CD8-positive, alpha-beta memory T cell (primary cell): ENCODE measurements around the gene SPDYE1. TPM values are rescaled to one million over a fixed set of nuclear protein-coding genes. Genes with fewer than 3 reads are reported as not detected.
"Not testable (repeated sequence)": the region's sequence is repeated elsewhere in the genome, so short reads cannot be mapped to it uniquely, and the experiment has no call there.

Source experiments
- CTCF ChIA-PET: fragments of 350-600 bp; sonication (Branson Sonifier 250); formaldehyde crosslinking; loops from one replicate; lab custom pipeline; 2021; ENCODE audit warnings: antibody characterized with exemption; lab: Charles Lee
- POLR2A ChIA-PET: fragments of 350-600 bp; sonication (Branson Sonifier 250); formaldehyde crosslinking; loops from one replicate; lab custom pipeline; 2021; ENCODE audit warnings: antibody characterized with exemption; lab: Charles Lee
- DNase-seq, 5 donors: peaks; one replicate each; pipeline versions ENCODE4 v3.0.0 to v3.0.0-alpha.2; 2020 to 2022; ENCODE audit warnings: mixed read lengths in 1 of 5
- H3K27ac ChIP-seq: one replicate; pipeline ENCODE4 v1.7.0; 2013; ENCODE audit warnings: low read depth, mild to moderate bottlenecking, low read length, moderate library complexity
- H3K27me3 ChIP-seq: 2 replicates; pipeline ENCODE4 v1.7.0; 2013; ENCODE audit warnings: low read length, mild to moderate bottlenecking; ENCODE audit not compliant: insufficient read depth, poor library complexity, severe bottlenecking
- H3K36me3 ChIP-seq: 2 replicates; pipeline ENCODE4 v1.7.0; 2013; ENCODE audit warnings: mild to moderate bottlenecking, low read length, moderate library complexity; ENCODE audit not compliant: insufficient read depth
- H3K4me1 ChIP-seq: 2 replicates; pipeline ENCODE4 v1.7.0; 2013; ENCODE audit warnings: mild to moderate bottlenecking, low read length, moderate library complexity; ENCODE audit not compliant: insufficient read depth
- H3K4me3 ChIP-seq: 2 replicates; pipeline ENCODE4 v1.7.0; 2013; ENCODE audit warnings: mild to moderate bottlenecking, low read length
- H3K9me3 ChIP-seq: 2 replicates; pipeline ENCODE4 v1.7.0; 2013; ENCODE audit warnings: mild to moderate bottlenecking, low read length
- H3K27ac Mint-ChIP-seq, 8 donors: one replicate each; pipeline ENCODE4 v1.8.0; 2020 to 2021; ENCODE audit warnings: mixed read lengths in 8 of 8, mild to moderate bottlenecking in 6 of 8, inconsistent platforms in 3 of 8, moderate library complexity in 3 of 8
- H3K27me3 Mint-ChIP-seq, 2 donors: one replicate each; pipeline ENCODE4 v1.8.0; 2020 to 2021; ENCODE audit warnings: mixed read lengths in 2 of 2, mild to moderate bottlenecking in 1 of 2, moderate library complexity in 1 of 2
- H3K36me3 Mint-ChIP-seq, 3 donors: one replicate each; pipeline ENCODE4 v1.8.0; 2020 to 2021; ENCODE audit warnings: mixed read lengths in 3 of 3, inconsistent platforms in 1 of 3, mild to moderate bottlenecking in 1 of 3
- H3K4me1 Mint-ChIP-seq, 3 donors: one replicate each; pipeline ENCODE4 v1.8.0; 2020 to 2021; ENCODE audit warnings: mixed read lengths in 3 of 3, inconsistent platforms in 1 of 3, mild to moderate bottlenecking in 1 of 3
- H3K4me3 Mint-ChIP-seq, 7 donors: one replicate each; pipeline ENCODE4 v1.8.0; 2020 to 2021; ENCODE audit warnings: mixed read lengths in 7 of 7, mild to moderate bottlenecking in 6 of 7, moderate library complexity in 4 of 7, inconsistent platforms in 2 of 7
- H3K9me3 Mint-ChIP-seq, 5 donors: one replicate each; pipeline ENCODE4 v1.8.0; 2020 to 2022; ENCODE audit warnings: mixed read lengths in 5 of 5, mild to moderate bottlenecking in 3 of 5, moderate library complexity in 2 of 5, inconsistent platforms in 1 of 5
- polyA plus RNA-seq: library from polyadenylated mRNA; unstranded; fragments of 300-500 nt; fragmentation: Illumina TruSeq; gene quantifications from one replicate; pipeline ENCODE4 v1.2.3, GENCODE V29; 2021
- total RNA-seq, 2 experiments: library from RNA; stranded (reverse); gene quantifications; one replicate each; pipeline ENCODE4 v1.2.3, GENCODE V29; 2021

Gene SPDYE1
- total and polyA plus RNA-seq, 3 experiments from 2014 or later, result 0.25 TPM; not detected in 2

DNA sequence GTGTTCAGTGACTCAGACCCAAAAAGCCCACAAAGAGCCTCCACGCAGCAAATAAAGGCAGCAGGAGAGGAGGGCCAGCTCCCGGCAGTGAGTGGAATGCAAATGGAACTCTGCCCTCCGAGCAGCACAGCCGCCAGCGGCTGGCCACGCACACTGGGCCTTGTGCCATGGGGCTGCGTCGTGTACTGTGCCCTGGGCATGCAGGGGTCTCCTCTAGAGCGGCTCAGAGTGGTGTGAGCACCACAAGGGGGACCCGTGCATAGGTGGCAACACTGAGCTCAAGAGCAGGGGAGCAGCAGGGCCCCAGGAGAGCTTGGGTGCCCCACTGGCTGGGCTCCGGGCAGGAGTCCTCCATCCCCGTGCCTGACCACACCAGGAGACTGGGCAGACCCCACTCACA lies 17.4 kb downstream of the SPDYE1 start:
- H3K4me1 Mint-ChIP-seq, result peaks cover 7 to 16% (median 8%) of the 10 kb centered on the region in 3 donors
- peak overlapping the region in 1 of 7 donors; percentile 72 for H3K4me3 Mint-ChIP-seq
- H3K36me3 ChIP-seq, DNase-seq, POLR2A ChIA-PET, H3K27me3 ChIP-seq, H3K9me3 ChIP-seq, H3K4me3 ChIP-seq, H3K9me3 Mint-ChIP-seq, H3K27me3 Mint-ChIP-seq, H3K27ac ChIP-seq, H3K4me1 ChIP-seq, CTCF ChIA-PET: not testable (repeated sequence)
- peak overlapping the region in 1 of 8 donors; percentile 79 for H3K27ac Mint-ChIP-seq
- H3K36me3 Mint-ChIP-seq, result peaks cover 0 to 24% (median 0%) of the 10 kb centered on the region in 3 donors

DNA sequence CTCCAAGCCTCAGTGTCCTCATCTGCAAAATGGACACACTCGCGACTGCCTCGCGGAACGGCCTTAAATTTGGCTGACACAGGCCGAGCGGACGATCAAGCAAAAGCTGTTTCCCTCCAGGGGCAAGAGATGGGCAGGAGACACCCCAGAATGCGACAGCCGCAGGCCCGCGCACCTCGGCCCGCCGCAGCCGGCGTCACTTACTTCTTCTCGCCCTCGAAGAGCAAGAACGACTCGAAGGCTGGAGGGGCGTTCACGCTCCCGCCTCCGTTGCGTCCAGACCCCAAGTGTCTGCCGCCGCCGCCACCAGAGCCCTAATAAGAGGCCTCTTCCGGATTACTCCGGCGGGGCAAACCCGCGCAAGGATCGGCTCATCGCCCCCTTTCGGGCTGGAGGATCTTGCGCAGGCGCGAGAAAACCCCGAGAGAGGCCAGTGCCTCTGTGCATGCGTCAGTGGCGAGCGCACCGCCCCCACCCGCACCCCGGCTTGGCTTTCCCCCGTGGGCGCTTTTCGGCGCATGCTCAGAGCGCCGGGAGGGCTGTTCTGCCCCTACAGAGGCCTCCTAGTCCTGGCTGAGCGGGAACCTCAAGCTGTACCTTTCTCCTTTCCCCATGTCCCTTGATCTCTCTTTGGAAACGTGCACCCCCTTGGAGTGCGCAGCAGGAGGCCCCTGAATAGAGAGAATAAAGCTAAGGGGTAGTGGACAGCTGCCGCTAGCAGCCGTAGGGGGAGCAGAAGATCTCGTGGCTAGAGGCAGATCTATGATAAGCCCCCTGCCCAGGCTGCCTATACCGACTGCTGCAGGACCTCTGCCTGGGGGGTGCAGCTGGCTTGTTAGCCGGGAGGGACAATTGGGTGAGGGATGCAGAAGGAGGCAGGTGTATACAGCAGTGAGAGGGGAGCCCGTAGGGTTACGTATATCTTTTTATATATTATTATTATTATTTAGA lies 21.4 kb downstream of the SPDYE1 start:
- POLR2A ChIA-PET, result interaction anchor here (0.9 kb wide), 1 partner anchor 25 kb away, joined by 4 read pairs; the partner anchor contains the start of gene DBNL

DNA sequence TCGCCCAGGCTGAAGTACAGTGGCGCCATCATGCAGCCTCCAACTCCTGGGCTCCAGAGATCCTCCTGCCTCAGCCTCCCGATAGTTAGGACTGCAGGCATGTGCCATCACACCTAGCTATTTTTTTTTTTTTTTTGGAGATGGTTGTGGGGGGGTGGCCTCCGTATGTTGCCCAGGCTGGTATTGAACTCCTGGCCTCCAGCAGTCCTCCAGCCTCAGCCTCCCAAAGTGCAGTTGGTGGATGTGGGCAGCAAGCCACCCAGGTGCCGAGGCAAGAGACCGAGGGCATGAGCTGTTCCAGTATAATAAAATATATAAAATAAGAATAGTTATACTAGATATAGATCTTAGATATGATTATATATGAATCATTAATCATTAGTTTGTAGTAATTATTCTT lies 22.1 kb downstream of the SPDYE1 start:
- DNase-seq, H3K4me3 Mint-ChIP-seq, H3K4me1 ChIP-seq, H3K9me3 ChIP-seq, H3K27me3 ChIP-seq, H3K27me3 Mint-ChIP-seq, H3K9me3 Mint-ChIP-seq, H3K27ac ChIP-seq, H3K27ac Mint-ChIP-seq, H3K36me3 ChIP-seq, H3K36me3 Mint-ChIP-seq, H3K4me3 ChIP-seq: not testable (repeated sequence)
- ChIA-PET CTCF (interaction anchor here (0.6 to 1.8 kb wide), 9 partner anchors 19 to 546 kb away, joined by 3 to 6 read pairs (median 4); partner anchors contain the start of genes DBNL, POLD2 and YKT6), POLR2A (interaction anchor here (0.9 kb wide), 1 partner anchor 25 kb away, joined by 4 read pairs; the partner anchor contains the start of gene DBNL)
- H3K4me1 Mint-ChIP-seq, result peaks cover 15 to 24% (median 15%) of the 10 kb centered on the region in 3 donors

More for the DNA sequence above, 21.4 kb downstream of the SPDYE1 start:
- not testable (repeated sequence) for H3K9me3 Mint-ChIP-seq, H3K27me3 Mint-ChIP-seq, H3K4me1 ChIP-seq, H3K9me3 ChIP-seq, H3K27me3 ChIP-seq, H3K36me3 ChIP-seq
- Mint-ChIP-seq H3K4me3 (peak overlapping the region; percentile 88 to 98 (median 92)), H3K27ac (peak overlapping the region; percentile 82 to 96 (median 94)), H3K36me3 (peaks cover 0 to 12% (median 0%) of the 10 kb centered on the region in 3 donors), H3K4me1 (peaks cover 15 to 24% (median 15%) of the 10 kb centered on the region in 3 donors)
- peak overlapping the region; percentile 73 for H3K27ac ChIP-seq
- CTCF ChIA-PET, result interaction anchor here (0.6 to 1.8 kb wide), 8 partner anchors 20 to 546 kb away, joined by 3 to 6 read pairs (median 4); partner anchors contain the start of genes DBNL, POLD2 and YKT6
- H3K4me3 ChIP-seq, result peak overlapping the region; percentile 74
- peak; percentile 99 for DNase-seq

DNA sequence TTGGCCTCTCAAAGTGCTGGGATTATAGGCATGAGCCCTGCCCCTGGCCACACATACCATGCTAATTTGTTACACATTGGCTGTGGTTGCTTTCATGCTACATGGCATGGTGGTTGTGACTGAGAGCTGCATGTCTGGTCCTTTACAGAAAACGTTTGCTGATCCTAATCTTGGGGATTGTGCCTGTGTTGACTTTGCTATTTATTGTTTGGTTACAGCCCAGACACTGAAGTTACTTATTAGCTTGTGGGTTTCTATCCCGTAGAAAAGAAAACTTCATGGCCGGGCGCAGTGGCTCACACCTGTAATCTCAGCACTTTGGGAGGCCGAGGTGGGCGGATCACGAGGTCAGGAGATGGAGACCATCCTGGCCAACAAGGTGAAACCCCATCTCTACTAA lies 24.4 kb downstream of the SPDYE1 start:
- H3K4me3 ChIP-seq, H3K4me1 ChIP-seq, H3K4me3 Mint-ChIP-seq, H3K27me3 ChIP-seq, H3K36me3 ChIP-seq, H3K9me3 Mint-ChIP-seq, H3K27me3 Mint-ChIP-seq, CTCF ChIA-PET, H3K9me3 ChIP-seq, DNase-seq, H3K27ac Mint-ChIP-seq, H3K36me3 Mint-ChIP-seq, H3K27ac ChIP-seq, POLR2A ChIA-PET: not testable (repeated sequence)
- H3K4me1 Mint-ChIP-seq, result peaks cover 15 to 22% (median 15%) of the 10 kb centered on the region in 3 donors

DNA sequence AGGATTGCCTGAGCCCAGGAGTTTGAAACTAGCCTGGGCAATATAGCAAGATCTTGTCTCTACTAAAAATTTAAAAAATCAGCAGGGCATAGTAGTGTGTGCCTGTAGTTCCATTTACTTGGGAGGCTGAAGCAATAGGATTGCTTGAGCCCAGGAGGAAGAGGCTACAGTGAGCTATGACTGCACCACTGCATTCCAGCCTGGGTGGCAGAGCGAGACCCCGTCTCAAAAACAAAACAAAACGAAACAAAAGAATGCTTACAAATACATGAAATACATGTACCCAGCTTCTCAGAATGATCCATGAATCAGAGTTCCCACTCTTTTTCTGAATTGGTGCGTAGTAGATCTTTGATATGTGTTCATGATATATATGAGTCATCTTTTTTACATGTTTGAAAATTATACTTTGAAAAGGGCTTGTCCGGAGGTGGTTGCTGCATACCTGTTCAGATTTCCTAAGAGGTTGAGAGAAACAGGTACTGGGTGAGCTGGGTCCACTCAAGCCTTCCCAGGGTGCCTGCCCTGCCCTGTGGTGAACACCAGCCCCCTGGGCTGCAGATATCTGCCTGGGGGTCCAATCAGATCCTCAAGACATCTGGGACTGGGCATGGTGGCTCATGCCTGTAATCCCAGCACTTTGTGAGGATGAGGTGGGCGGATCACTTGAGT lies 25.2 kb downstream of the SPDYE1 start:
- DNase-seq, H3K4me3 Mint-ChIP-seq, H3K27me3 Mint-ChIP-seq, H3K4me1 ChIP-seq, H3K4me3 ChIP-seq, H3K9me3 Mint-ChIP-seq, H3K36me3 Mint-ChIP-seq, CTCF ChIA-PET, H3K27ac ChIP-seq, H3K9me3 ChIP-seq, H3K27me3 ChIP-seq, H3K36me3 ChIP-seq: not testable (repeated sequence)
- peak overlapping the region in 2 of 8 donors; percentile 36 to 41 for H3K27ac Mint-ChIP-seq
- POLR2A ChIA-PET, result interaction anchor here (0.6 kb wide), 1 partner anchor 178 kb away, joined by 3 read pairs; the partner anchor contains the start of gene YKT6
- peaks cover 15 to 18% (median 15%) of the 10 kb centered on the region in 3 donors for H3K4me1 Mint-ChIP-seq

DNA sequence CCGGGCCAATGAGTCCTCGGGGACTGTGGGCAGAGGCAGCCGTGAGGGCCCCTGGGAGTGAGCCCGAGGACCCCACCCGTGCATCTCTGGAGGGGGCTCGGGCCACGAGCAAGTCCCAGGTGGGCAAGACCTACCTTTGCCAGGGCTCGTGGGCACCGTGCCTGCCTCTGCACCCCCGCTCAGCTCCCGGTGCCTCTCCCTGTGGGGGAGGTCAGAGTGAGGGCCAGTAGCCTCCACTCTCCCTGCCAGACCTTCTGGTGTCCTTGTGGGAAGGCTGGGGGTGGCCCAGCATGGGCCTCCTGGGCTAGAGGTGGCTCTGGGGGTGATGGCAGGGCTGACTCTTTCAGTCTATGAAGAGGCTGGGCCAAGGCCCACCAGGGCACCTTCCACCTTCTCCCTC lies 31.7 kb downstream of the SPDYE1 start:
- H3K27ac Mint-ChIP-seq, DNase-seq, H3K27me3 Mint-ChIP-seq, CTCF ChIA-PET, H3K27me3 ChIP-seq, POLR2A ChIA-PET, H3K36me3 ChIP-seq, H3K4me3 Mint-ChIP-seq, H3K27ac ChIP-seq, H3K9me3 Mint-ChIP-seq, H3K4me1 ChIP-seq, H3K9me3 ChIP-seq, H3K4me3 ChIP-seq, H3K4me1 Mint-ChIP-seq, H3K36me3 Mint-ChIP-seq: not testable (repeated sequence)

DNA sequence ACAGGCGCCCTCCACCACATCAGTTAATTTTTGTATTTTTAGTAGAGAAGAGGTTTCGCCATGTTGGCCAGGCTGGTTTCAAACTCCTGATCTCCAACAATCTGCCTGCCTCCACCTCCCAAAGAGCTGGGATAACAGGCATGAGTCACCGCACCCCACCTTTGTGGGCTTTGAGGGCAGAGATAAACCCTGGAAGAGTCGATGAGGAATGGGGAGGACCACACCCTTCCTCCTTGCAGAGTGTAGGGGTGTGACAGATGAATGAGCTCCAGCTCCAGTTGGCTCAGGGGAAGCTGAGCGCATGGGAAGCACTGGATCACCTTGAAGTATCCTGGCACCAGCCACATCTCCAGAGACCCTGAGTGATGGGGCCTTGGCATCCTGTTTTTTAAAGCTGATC lies 32.3 kb downstream of the SPDYE1 start:
- H3K4me3 ChIP-seq, H3K4me3 Mint-ChIP-seq, DNase-seq, H3K4me1 ChIP-seq, H3K27ac ChIP-seq, H3K27me3 ChIP-seq, CTCF ChIA-PET, POLR2A ChIA-PET, H3K36me3 ChIP-seq, H3K9me3 ChIP-seq, H3K27me3 Mint-ChIP-seq, H3K9me3 Mint-ChIP-seq, H3K4me1 Mint-ChIP-seq, H3K27ac Mint-ChIP-seq: not testable (repeated sequence)
- peaks cover 0 to 10% (median 0%) of the 10 kb centered on the region in 3 donors for H3K36me3 Mint-ChIP-seq

DNA sequence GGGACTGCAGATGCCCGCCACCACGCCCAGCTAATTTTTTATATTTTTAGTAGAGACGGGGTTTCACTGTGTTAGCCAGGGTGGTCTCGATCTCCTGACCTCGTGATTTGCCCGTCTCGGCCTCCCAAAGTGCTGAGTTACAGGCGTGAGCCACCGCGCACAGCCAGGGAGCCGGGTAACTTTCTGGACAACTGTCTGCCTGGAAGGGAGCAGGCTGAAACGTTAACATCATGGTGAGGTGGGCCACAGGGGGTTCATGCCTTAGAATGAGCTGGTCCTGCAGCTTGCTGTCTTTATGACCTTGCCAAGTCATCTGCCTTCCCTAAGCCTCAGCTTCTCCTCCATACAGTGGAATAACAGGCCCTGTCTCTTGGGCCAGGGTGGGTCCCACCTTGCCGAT lies 33.6 kb downstream of the SPDYE1 start:
- H3K9me3 ChIP-seq, H3K4me1 ChIP-seq, H3K4me3 Mint-ChIP-seq, H3K9me3 Mint-ChIP-seq, H3K4me3 ChIP-seq, H3K27me3 ChIP-seq, POLR2A ChIA-PET, CTCF ChIA-PET, H3K36me3 ChIP-seq, H3K27ac Mint-ChIP-seq, H3K4me1 Mint-ChIP-seq, H3K27me3 Mint-ChIP-seq, H3K27ac ChIP-seq: not testable (repeated sequence)
- peaks cover 0 to 10% (median 0%) of the 10 kb centered on the region in 3 donors for H3K36me3 Mint-ChIP-seq
- DNase-seq, result peak in 1 of 5 donors; percentile 36
